NCI-H146 treated with DMSO at 0.1 percent for 48 hours (cell line): ENCODE data around the gene TRAPPC14.
"Not testable (repeated sequence)": the region's sequence is repeated elsewhere in the genome, so short reads cannot be mapped to it uniquely, and the experiment has no call there.

ENCODE experiments used
- DNase-seq: peaks from one replicate; lab custom pipeline; 2025; ENCODE audit not compliant: unreplicated experiment; lab: John Stamatoyannopoulos, UW

The TRAPPC14 gene

DNA sequence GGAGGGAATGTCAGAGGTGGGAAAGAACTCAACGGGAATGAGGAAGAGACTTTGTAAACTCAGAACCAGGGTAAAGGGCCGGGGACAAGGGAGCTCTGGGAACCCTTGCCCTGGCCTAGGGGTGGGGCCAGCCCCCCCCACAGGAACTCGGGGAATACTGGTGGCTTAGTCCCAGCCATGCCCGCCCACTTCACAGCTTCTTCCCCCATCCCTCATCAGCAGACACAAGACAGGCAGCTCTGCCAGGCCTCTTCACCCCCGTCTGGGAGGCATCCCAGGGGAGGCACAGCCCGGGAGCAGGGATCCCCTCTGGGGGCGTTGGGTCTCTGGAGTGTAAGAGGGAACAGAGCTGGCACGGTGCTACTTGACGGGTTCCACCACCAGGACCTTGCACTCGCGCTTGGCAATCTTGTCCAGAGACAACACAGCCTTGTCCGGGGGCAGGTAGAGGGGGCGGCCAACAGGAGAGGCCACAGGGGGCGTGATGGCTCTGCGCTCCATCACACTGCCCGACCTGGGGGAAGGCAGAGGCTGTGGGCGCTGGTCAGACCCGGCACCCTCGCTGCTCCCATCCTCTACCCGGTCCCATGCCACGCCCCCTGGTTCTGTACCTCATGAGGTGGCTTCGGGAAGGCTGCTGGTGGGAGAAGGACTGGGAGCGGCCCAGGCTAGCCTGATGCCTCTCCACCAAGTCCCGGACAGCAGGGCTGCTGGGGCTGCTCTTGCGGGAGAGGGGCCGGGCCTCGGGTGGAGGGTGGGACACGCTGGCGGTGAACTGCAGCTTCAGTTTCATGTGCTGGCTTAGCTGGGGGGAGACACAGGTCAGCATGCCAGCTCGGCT lies 3.7 kb downstream of the TRAPPC14 start:
- no peak for DNase-seq

DNA sequence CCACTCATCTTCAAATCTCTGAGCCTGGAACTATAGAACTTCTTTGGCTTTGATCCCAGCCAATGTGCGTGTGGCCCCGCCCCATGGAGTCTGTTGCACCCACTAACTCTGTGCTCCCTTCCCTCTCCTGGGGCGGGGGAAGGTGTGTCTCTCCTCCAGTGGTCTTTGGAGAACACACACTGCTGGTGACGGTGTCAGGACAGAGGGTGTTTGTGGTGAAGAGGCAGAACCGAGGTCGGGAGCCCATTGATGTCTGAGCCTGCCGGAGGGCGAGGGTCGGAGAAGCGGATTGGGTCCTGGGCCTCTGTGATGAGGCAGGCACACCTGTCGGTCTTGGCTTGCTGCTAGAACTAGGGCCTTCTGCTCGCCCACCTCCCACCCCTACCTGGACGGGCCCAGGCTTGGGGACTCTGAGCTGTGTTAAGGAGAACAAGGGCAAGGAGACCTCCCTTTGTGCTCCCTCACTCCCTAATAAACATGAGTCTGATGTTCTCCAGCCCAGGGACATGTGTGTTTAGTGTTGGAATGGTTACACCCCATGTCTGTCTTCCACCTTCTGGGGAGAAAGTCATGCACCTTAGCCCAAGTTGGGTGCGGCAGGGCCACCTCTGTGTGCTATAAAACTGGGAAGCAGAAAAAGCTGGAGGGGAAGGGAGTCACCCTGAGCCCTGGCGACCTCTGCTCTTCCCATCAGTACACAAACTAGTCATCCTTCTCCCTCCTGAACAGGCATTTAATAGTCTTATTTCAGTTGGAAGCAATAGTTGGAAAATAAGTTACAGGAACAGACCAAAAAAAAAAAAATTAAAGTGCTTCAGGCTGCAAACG lies 4.6 kb downstream of the TRAPPC14 start:
- DNase-seq: no peak

- no peak for DNase-seq
Observed at GRCh38 chr7:100152937-100153666, 5.4 kb downstream of the TRAPPC14 start.

GRCh38 chr7:100152404-100152803 lies 6.1 kb downstream of the TRAPPC14 start:
- no peak for DNase-seq

GRCh38 chr7:100148559-100149328 lies 9.8 kb downstream of the TRAPPC14 start, which contains the start of gene LAMTOR4:
Gene LAMTOR4, plus strand, starts transcription at chr7:100148918. Its CDS starts 55 bp downstream, at chr7:100148973.
- DNase-seq: peak; percentile 99

- no peak for DNase-seq
Observed at GRCh38 chr7:100148225-100148558, 10.3 kb downstream of the TRAPPC14 start.

DNA sequence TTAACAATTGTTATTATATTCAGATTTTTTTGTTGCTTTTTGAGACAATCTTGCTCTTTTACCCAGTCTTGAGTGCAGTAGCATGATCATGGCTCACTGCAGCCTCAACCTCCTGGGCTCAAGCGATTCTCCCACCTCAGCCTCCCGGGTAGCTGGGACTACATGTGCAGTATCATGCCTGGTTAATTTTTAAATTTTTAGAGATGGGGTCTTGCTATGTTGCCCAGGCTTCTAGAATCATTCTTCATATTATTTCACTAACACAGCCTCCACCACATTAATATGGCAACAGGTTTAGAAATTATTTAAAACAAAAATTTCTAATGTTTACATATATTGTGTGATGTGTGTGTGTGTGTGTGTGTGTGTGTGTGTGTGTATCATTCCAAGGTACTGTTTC lies 11.2 kb downstream of the TRAPPC14 start:
- no peak for DNase-seq

DNA sequence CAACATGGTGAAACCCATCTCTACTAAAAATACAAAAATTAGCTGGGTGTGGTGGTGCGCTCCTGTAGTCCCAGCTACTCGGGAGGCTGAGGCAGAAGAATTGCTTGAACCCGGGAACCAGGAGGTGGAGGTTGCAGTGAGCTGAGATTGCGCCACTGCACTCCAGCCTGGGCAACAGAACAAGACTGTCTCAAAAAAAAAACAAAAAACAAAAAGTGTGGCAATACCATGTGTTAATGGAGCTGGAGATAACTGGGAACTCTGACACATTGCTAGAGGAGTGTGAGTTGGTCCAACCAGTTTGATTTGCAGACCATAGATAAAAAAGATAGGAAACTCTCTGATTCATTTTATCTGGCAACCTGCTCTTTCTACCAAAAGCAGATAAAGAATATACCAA lies 12.2 kb downstream of the TRAPPC14 start:
- not testable (repeated sequence) for DNase-seq

- DNase-seq: no peak
Observed at GRCh38 chr7:100142461-100142860, 16.1 kb downstream of the TRAPPC14 start.

DNA sequence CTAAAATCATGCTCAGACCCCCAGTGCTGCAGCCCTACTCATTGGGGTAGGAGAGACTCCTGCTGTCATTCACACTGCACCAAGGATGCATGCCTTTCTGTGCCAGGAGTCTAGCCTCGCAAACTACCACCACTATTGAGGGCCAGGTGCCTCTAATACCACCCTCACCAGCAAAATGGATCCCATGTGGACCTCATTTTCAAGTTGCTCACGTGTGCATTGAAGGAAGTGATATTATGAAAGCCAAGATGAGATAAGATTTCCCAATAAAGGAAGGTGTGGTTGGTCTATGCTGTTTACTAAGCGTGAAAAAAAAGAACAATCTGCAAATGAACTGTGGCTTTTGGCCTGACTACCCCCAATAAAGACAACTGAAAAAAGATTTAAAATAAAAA lies 17.0 kb downstream of the TRAPPC14 start:
- DNase-seq: no peak

DNA sequence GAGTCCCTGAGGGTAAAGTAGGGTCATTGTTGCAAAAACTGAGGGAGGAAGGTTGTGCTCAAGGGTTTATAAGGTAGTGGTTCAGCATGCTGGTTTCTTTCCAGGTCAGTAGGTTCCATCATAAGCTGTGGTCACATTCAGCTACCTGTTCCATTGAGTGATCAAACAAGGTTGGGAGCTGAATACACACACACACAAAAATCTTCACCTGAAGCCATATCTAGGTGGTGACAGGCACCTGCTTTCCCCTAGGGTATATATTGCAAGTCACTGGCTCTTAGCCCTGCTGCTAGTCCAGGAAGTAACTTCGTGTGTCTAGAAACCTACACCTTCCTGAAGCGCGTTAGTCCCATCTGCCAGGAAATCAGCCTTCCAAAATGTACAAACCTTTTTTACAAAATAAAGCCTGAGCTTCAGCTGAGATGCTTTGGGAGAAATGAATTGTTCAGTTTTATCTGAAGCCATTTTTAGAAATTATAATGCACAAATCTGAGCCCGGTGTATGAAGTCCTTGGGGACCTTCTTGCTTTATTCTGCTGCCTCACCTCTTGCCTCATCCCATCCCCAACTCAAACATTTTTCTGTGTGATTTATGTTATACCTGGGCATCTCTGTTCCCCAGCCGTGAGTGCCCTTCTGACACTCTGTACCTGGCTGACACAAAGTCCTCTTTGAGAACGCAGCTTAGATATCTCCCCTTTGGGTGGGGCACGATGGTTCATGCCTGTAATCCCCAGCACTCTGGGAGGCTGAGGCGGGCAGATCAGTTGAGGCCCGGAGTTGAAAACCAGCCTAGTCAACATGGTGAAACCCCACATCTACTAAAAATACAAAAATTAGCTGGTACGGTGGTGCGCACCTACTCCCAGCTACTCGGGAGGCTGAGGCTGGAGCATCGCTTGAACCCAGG lies 20.4 kb downstream of the TRAPPC14 start:
- peak; percentile 27 for DNase-seq

GRCh38 chr7:100132697-100133151 lies 25.8 kb downstream of the TRAPPC14 start:
- peak; percentile 30 for DNase-seq

GRCh38 chr7:100132126-100132525 lies 26.4 kb downstream of the TRAPPC14 start:
- no peak for DNase-seq

GRCh38 chr7:100130608-100131453 lies 27.7 kb downstream of the TRAPPC14 start:
- DNase-seq: peak; percentile 51

DNA sequence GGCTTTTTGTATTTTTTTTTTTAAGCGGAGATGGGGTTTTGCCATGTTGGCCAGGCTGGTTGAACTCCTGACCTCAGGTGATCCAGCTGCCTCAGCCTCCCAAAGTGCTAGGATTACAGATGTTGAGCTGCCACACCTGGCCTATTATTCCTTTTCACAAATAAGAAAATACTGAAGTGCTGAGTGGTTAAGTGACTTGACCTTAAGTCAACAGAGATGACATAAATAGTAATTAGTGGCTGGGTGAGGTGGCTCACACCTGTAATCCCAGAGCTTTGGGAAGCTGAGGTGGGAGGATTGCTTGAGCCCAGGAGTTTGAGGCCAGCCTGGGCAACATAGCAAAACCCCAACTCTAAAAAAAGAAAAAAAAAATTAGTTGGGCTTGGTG lies 28.3 kb downstream of the TRAPPC14 start:
- peak; percentile 81 for DNase-seq

- DNase-seq: no peak
Observed at GRCh38 chr7:100128637-100128963, 29.9 kb downstream of the TRAPPC14 start.

DNA sequence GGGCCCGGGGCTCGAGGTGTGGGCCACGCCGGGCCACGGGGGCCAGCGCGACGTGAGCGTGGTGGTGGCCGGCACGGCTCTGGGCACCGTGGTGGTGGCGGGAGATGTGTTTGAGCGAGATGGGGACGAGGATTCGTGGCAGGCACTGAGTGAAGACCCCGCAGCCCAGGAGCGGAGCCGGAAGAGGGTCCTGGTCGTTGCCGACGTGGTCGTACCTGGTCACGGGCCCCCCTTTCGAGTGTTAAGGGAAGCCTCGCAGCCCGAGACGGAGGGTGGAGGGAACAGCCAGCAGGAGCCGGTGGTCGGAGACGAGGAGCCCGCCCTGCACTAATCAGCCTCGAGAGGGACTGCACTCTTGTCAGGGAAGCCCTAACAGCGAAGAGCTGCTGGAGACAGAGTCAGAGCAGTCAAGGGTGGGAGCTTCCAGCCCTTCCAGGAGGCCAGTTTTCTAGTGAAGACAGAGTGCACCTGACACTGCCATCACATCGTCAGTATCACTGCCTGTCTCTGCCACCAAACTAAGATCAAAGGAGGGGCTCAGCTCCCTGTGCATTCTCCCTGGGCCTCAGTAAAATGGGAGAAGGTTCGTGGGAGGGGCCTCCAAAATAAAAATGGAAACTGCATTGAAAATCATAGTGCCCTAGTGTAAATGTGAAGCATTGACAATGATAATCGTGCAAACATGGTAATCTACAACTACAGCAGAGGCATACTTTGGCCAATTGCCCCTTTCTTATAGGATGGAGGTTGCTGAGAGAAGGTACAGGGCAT lies 30.5 kb downstream of the TRAPPC14 start:
- no peak for DNase-seq
